NCI-H187 treated with DMSO at 0.1 percent for 48 hours (cell line): Measurements from ENCODE around the gene ZNF335.
"Not testable (repeated sequence)": the region's sequence is repeated elsewhere in the genome, so short reads cannot be mapped to it uniquely, and the experiment has no call there.

Experiments
- DNase-seq: peaks from one replicate; lab custom pipeline; 2025; lab: John Stamatoyannopoulos, UW

Gene ZNF335

GRCh38 chr20:45934046-45934585 is 37.9 kb downstream of the ZNF335 start:
- no peak for DNase-seq

- DNase-seq = peak; percentile 59
Measured at GRCh38 chr20:45933266-45934045, 38.5 kb downstream of the ZNF335 start.

DNA sequence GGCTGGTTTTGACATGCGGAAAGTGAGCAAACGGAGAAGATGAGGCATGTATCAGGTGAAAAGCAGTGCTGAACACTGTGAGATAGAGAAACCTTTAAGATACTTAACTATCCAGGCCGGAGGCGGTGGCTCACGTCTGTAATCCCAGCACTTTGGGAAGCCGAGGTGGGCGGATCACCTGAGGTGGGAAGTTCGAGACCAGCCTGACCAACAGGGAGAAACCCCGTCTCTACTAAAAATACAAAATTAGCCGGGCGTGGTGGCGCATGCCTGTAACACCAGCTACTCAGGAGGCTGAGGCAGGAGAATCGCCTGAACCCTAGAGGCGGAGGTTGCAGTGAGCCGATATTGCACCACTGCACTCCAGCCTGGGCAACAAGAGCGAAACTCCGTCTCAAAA is 40.3 kb downstream of the ZNF335 start:
- DNase-seq = not testable (repeated sequence)

- DNase-seq = no peak
Measured at GRCh38 chr20:45927071-45927878, 44.7 kb downstream of the ZNF335 start.

DNA sequence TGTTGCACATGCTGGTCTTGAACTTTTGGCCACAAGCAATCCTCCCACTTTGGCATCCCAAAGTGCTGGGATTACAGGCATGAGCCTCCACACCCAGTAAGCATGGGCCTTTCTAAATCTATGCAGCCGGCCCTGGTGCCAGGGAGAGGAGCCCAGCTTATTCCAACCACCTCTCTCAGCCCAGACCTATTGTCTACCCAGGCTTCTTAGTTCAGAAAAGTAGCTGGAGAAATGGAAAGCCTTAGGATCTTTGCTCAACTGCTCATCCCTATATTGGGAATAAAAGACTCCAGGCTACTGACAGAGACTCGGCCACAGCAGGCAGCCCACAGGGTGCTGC is 45.3 kb downstream of the ZNF335 start:
- DNase-seq = no peak

GRCh38 chr20:45925821-45926506 is 46.0 kb downstream of the ZNF335 start:
- no peak for DNase-seq

- DNase-seq = no peak
Measured at GRCh38 chr20:45924391-45925261, 47.4 kb downstream of the ZNF335 start.

GRCh38 chr20:45921337-45922189 is 50.4 kb downstream of the ZNF335 start:
- DNase-seq = no peak

GRCh38 chr20:45920462-45921336 is 51.3 kb downstream of the ZNF335 start:
- no peak for DNase-seq

GRCh38 chr20:45919542-45920399 is 52.2 kb downstream of the ZNF335 start:
- DNase-seq = no peak

DNA sequence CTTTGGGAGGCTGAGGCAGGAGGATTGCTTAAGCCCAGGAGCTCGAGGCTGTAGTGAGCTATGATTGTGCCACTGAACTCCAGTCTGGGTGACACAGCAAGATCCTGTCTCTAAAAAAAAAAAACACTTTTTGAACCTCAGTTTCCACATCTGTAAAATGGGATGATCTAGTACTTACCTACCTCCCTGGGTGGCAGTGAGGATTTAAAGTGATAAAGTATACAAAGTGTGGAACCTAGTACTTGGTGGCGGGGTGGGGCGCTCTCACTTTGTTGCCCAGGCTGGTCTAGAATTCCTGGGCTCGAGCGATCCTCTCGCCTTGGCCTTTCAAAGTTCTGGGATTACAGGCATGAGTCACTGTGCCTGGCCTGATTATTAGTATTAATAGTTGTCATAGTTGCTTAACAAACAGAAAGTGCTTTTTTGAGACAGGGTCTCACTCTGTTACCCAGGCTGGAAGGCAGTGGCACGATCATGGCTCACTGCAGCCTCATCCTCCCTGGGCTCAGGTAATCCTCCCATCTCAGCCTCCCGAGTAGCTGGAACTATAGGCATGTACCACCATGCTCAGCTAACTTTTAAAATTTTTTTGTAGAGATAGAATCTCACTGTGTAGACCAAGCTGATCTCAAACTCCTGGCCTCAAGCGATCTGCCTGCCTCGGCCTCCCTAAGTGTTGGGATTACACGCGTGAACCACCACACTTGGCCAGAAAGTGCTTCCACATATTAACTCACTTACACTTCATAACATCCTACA is 53.0 kb downstream of the ZNF335 start:
- DNase-seq = no peak

DNA sequence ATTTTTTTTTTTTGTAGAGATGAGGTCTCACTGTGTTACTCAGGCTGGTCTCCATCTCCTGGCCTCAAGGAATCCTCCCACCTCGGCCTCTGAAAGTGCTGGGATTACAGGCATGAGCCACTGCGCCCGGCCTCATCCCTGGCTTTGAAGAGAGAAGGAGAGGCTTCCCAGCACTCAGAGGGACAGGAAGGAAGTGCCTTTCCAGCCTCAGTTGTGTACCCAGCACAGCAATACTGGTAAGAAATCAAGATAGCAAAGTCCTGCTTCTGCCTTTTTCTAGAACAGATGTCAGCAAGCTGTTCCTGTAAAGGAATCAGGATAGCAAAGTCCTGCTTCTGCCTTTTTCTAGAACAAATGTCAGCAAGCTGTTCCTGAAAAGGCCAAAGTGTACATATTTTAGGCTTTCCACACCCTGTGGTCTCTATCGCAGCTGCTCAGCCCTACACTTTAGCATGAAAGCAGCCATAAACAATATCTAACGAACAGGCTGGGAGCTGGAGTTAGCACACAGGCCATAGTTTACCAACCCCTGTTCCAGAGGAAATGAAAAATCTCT is 53.7 kb downstream of the ZNF335 start:
- no peak for DNase-seq

GRCh38 chr20:45917790-45918141 is 54.2 kb downstream of the ZNF335 start:
- no peak for DNase-seq

DNA sequence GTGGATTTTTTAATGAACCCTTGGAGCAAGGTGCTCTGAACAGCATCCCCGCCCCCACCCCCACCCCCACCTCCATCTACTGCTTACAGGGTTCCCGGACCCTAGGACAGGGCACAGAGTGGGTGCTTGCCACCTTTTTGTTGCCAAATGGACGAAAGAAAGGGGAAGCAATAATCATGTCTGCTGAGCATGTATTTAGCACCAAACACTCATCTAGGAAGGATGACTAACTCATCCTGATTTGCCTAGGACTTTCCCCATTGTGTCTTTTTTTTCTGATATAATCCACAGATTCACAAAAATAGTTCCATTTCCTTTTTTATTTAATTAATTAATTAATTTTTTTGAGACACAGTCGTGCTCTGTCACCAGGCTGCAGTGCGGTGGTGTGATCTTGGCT is 58.9 kb downstream of the ZNF335 start:
- no peak for DNase-seq

DNA sequence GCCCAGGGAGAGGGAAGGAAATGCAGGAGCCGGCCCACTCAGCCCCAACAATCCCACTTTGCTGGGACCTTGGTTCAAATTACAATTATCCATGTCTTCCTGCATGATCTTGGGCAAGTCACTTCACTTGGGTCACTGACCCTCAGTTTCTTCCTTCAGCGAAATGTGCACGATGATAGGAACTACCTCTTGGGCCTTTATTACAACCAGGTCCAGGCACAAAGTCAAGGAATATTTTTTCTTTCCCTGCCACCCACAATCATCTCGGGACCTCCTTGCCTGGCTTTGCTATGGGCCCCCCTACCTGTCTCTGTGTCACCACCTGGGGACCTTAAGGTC is 59.7 kb downstream of the ZNF335 start:
- no peak for DNase-seq

DNA sequence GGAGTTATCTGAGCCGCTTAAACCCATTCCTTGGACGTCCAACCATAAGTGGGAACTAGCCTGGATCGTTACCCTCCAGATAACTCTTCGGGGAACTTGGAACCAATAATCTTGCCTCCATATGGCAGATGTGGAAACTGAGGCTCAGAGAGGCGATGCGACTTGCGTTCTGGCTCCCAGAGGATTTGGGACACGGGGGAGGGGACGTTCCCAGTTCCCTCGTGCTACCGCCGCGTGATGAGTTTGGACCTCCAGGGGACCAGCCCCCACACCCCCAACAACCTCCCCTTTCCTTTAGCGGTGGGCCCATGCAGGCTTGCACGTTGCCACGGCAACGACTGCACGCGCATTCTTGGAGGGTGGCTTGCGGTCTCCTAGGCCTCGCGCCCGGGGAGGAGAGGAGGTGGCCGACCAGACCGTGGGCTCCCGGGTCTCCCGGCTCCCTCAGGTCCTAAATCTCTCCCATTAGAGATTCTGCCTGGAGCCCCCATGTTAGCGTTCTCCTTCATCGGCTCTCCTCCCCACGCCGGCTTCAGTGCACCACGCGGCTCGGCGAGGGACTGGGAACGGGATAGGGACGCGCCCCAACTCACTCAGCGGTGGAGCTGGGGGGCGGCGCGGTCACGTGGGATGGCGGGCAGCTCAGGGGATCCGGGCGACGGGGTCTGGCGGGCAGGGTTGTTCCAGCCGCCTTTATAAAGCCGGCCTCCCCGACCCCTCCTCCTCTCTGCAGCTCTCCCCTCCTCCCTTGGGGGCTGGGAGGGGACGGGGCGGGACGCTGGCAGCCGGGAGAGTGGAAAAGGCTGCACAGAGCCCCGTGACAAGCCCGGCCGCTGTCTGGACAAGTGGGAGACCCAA is 60.3 kb downstream of the ZNF335 start, which contains the start of gene PLTP:
PLTP (minus strand) TSS at position 670 of the 858 bp plus-strand sequence. CDS start 703 bp downstream, outside the sequence.
- DNase-seq = no peak
